Astrocyte of the cerebellum (primary cell): ENCODE results near the gene RHOT1.

Experiments
- DNase-seq: peaks from one replicate; pipeline ENCODE4 v3.0.0-alpha.2; 2011; ENCODE audit warnings: low read depth
- H3K4me3 ChIP-seq: 2 replicates; pipeline ENCODE4 v1.5.1; 2011; ENCODE audit warnings: mild to moderate bottlenecking, low read depth, low read length, moderate library complexity
- CTCF ChIP-seq: IDR thresholded peaks from 2 replicates; pipeline ENCODE4 v1.5.1; 2012; ENCODE audit warnings: low read length, low read depth, moderate library complexity, mild to moderate bottlenecking; ENCODE audit errors: missing control alignments
- in situ Hi-C: cut with HindIII; loops from 2 replicates; pipeline ENCODE4 v1.10.0; 2017; ENCODE audit warnings: low sequenced_read_pairs

Gene RHOT1

DNA sequence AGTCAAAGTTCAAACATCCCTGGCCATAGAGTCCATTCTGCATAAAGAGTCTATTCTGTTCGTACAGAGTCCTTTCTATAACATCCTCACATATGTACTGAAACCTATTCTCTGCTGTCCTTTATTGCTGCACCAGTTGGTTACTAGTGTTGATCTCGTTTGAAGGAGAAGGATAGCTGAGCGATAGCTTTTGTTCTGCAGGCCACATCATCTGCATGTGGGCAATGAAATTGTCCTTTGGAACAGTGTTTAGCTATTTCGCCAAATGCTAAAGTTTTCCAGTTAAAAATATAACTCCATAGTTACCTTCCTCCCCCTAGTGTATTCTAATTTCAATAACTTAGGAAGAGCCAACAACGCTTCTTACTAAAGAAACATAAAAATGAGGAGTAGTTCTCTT is 6.0 kb downstream of the RHOT1 start:
- in situ Hi-C loops: loop anchor here (10.0 kb wide), 1 partner anchor 144 kb away; the partner anchor contains the start of gene LRRC37B
- no peak for DNase-seq
- H3K4me3 ChIP-seq: no peak overlapping the region
- no peak for TF ChIP-seq CTCF

GRCh38 chr17:32150358-32150757 is 8.1 kb downstream of the RHOT1 start:
- DNase-seq: no peak
- in situ Hi-C loops: no loop called here
- H3K4me3 ChIP-seq: no peak overlapping the region
- no peak for TF ChIP-seq CTCF

GRCh38 chr17:32152130-32152529 is 9.8 kb downstream of the RHOT1 start:
- in situ Hi-C loops: no loop called here
- DNase-seq: no peak
- no peak overlapping the region for H3K4me3 ChIP-seq
- no peak for TF ChIP-seq CTCF

DNA sequence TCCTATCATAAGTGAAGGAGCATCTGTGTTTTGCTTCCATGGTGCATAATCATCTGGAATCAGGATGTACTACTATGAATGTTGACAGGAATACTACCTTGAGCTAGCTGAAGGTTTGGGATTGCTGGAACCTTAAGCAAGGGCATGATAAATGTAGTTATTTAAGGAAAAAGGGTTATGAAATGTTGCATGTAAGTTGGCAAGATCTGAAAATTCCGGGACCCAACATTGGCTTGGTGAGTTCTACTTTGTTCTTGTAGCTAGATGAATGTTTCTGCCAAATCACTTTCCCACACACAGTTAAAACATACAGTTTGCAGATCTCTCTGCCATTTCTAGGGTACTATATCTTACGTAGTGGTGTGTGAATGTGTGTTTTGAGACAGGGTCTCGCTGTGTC is 13.6 kb downstream of the RHOT1 start:
- DNase-seq: no peak
- TF ChIP-seq CTCF: no peak
- in situ Hi-C loops: no loop called here

DNA sequence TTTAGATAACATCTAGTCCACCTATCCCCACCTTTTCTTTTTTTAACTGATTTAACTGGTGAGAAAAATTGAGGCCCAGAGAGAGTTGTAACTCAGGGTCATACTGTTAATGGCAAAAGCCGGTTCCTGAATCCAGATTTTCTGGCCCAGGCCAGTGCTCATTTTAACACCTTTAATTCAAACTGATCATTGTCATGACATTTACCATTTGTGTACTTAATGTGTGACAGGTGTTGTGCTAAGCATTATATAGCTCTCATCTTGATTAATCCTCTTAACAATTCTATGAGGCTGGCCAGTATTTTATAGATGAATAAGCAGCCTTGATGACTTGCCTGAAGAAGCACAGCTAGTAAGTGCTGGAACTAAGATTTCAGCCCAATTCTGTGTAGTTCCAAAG is 14.4 kb downstream of the RHOT1 start:
- no peak for DNase-seq
- in situ Hi-C loops: no loop called here
- no peak overlapping the region for H3K4me3 ChIP-seq
- TF ChIP-seq CTCF: no peak

More for the DNA sequence above, 13.6 kb downstream of the RHOT1 start:
- no peak overlapping the region for H3K4me3 ChIP-seq

GRCh38 chr17:32157225-32157624 is 14.9 kb downstream of the RHOT1 start:
- no peak for DNase-seq
- no peak for TF ChIP-seq CTCF
- no peak overlapping the region for H3K4me3 ChIP-seq
- in situ Hi-C loops: no loop called here

GRCh38 chr17:32158870-32159585 is 16.7 kb downstream of the RHOT1 start:
- no peak overlapping the region for H3K4me3 ChIP-seq
- in situ Hi-C loops: no loop called here
- no peak for DNase-seq
- no peak for TF ChIP-seq CTCF
